ENCODE measurements around the gene FOXRED1. TPM values are rescaled to one million over a fixed set of nuclear protein-coding genes. Genes with fewer than 3 reads are reported as not detected.

Gene FOXRED1
- total and polyA plus RNA-seq, 2 of the 13 experiments (the other 11 are each of a cell fraction or from before 2014, with no cell fraction given): 29.6 to 42.9 TPM

GRCh38 chr11:126281245-126281644, 12.3 kb downstream of the FOXRED1 start:
- Histone ChIP-seq H3K9ac (ENCODE audit: insufficient read depth, low read depth, low read length) (no peak overlapping the region), H2AFZ (ENCODE audit: low read length) (no peak overlapping the region), H3K36me3 (replicated peaks in 1 of 2; ENCODE audit: control insufficient read depth in 1 of 2, insufficient read depth in 2 of 2, low read length in 2 of 2) (peaks cover 0 to 5% of the 10 kb centered on the region in 2 experiments; a peak in 3 of 5 replicates), H3K4me3 (replicated peaks in 1 of 3; ENCODE audit: insufficient read depth in 1 of 3, low read depth in 2 of 3, low read length in 3 of 3) (no peak overlapping the region), H4K20me1 (ENCODE audit: insufficient read depth, low read length) (no peaks in the 10 kb centered on the region), H3K27me3 (ENCODE audit: control insufficient read depth in 1 of 2, insufficient read depth in 2 of 2, low read length in 2 of 2) (no peaks in the 10 kb centered on the region), H3K4me2 (ENCODE audit: low read depth, low read length) (no peak overlapping the region), H3K4me1 (ENCODE audit: insufficient read depth, low read length) (peaks cover 55% of the 10 kb centered on the region), H3K79me2 (ENCODE audit: insufficient read depth, low read length) (peaks cover 10% of the 10 kb centered on the region), H3K27ac (ENCODE audit: extremely low read length, insufficient read depth, low read length) (no peak overlapping the region), H3K9me3 (ENCODE audit: low read length) (no peaks in the 10 kb centered on the region)
- ChIA-PET CTCF (ENCODE audit: low intra/inter-chr PET ratio, low total read pairs) (no interaction called here), POLR2A (interaction anchor here (0.7 to 1.7 kb wide), 2 partner anchors 12 to 134 kb away, joined by 3 to 19 read pairs; partner anchors contain the start of genes FOXRED1 and SRPRA)
- TF ChIP-seq ZNF740 (CRISPR knock-in tag; IDR thresholded peaks at IDR 0.05): no peak
- TF ChIP-seq SNAI1 (CRISPR knock-in tag; IDR thresholded peaks at IDR 0.05; ENCODE audit: borderline replicate concordance): no peak
- no peak for TF ChIP-seq ZNF124 (CRISPR knock-in tag; IDR thresholded peaks at IDR 0.05)
- no peak for TF ChIP-seq ZNF530 (CRISPR knock-in tag; IDR thresholded peaks at IDR 0.05; ENCODE audit: low read depth)
- TF ChIP-seq ZHX1 (CRISPR knock-in tag; IDR thresholded peaks at IDR 0.05; ENCODE audit: low read depth): no peak
- no peak for TF ChIP-seq ETV6 (CRISPR knock-in tag; conservative IDR thresholded peaks at IDR 0.05)
- TF ChIP-seq ZNF362 (CRISPR knock-in tag; IDR thresholded peaks at IDR 0.05; ENCODE audit: borderline replicate concordance): no peak
- no peak for TF ChIP-seq NFE2 (CRISPR knock-in tag; IDR thresholded peaks at IDR 0.05)
- no peak for TF ChIP-seq ZBTB33 (CRISPR knock-in tag; IDR thresholded peaks at IDR 0.05)
- no peak for TF ChIP-seq ZNF557 (CRISPR knock-in tag; IDR thresholded peaks at IDR 0.05)
- no peak for TF ChIP-seq JUNB (CRISPR knock-in tag; IDR thresholded peaks at IDR 0.05; ENCODE audit: borderline replicate concordance)
- no peak for TF ChIP-seq KDM5B (CRISPR knock-in tag; IDR thresholded peaks at IDR 0.05; ENCODE audit: borderline replicate concordance)
- TF ChIP-seq ZFP36L2 (CRISPR knock-in tag; IDR thresholded peaks at IDR 0.05): no peak
- DNase-seq (ENCODE audit: low spot score) (no peak), FAIRE-seq (no peak), ATAC-seq (no peak)
- WGBS (ENCODE audit: low lambda C conversion rate): 85% methylated on average over 6 of the region's 6 CpGs
- intact Hi-C loops (cut with micrococcal nuclease; ENCODE audit: unreplicated experiment): no loop called here
- no TSS peak for BruUV-seq (replicated peaks)
- in situ Hi-C loops (cut with HindIII; ENCODE audit: extremely low pct_ligation_motif_present, low pct_unique_long_range_greater_than_20kb): no loop called here

Measured in HepG2 (cell line).